H1 (cell line): ENCODE measurements around the gene SLC9A3. TPM values are rescaled to one million over a fixed set of nuclear protein-coding genes. Genes with fewer than 3 reads are reported as not detected.

ENCODE experiments used
- CTCF ChIA-PET: fragments of 300-600 bp; sonication (Branson Sonifier 250); formaldehyde crosslinking; loops from one replicate; lab custom pipeline; 2021; ENCODE audit not compliant: partially characterized antibody; lab: Charles Lee
- POLR2A ChIA-PET: fragments of 300-600 bp; sonication (Branson Sonifier 250); formaldehyde crosslinking; loops from one replicate; lab custom pipeline; 2021; ENCODE audit warnings: inconsistent platforms; ENCODE audit not compliant: partially characterized antibody; lab: Charles Lee
- DNase-seq, 2 experiments: peaks; one replicate each; pipeline versions ENCODE4 v3.0.0 to v3.0.0-alpha.2; 2010 to 2022; ENCODE audit warnings: low spot score in 2 of 2, low read depth in 1 of 2, mixed read lengths in 1 of 2
- FAIRE-seq: peaks from 2 replicates; lab custom pipeline; 2011; peaks lifted over from hg19 to GRCh38; lab: Jason Lieb, UNC
- H2AFZ ChIP-seq: 2 replicates; pipeline ENCODE4 v1.8.1; 2012; ENCODE audit warnings: low read length, inconsistent platforms
- H2AK5ac ChIP-seq: 2 replicates; pipeline ENCODE4 v1.6.1; 2013; ENCODE audit warnings: low read depth, low read length
- H2BK120ac ChIP-seq: replicated peaks from 2 replicates; pipeline ENCODE3; 2013; ENCODE audit warnings: low read depth, low read length, inconsistent platforms
- H2BK12ac ChIP-seq: 2 replicates; pipeline ENCODE4 v1.6.1; 2013; ENCODE audit warnings: low read depth, low read length
- H2BK15ac ChIP-seq: 2 replicates; pipeline ENCODE4 v1.6.1; 2013; ENCODE audit warnings: low read length
- H2BK20ac ChIP-seq: 2 replicates; pipeline ENCODE4 v1.6.1; 2013; ENCODE audit warnings: low read length
- H2BK5ac ChIP-seq: 2 replicates; pipeline ENCODE4 v1.6.1; 2013; ENCODE audit warnings: low read depth, low read length
- H3K14ac ChIP-seq: 2 replicates; pipeline ENCODE4 v1.6.1; 2013; ENCODE audit warnings: inconsistent platforms; ENCODE audit not compliant: insufficient read length
- H3K18ac ChIP-seq: 2 replicates; pipeline ENCODE4 v1.6.1; 2013; ENCODE audit warnings: low read length; ENCODE audit errors: extremely low read depth
- H3K23ac ChIP-seq: 2 replicates; pipeline ENCODE4 v1.6.1; 2013; ENCODE audit warnings: inconsistent platforms; ENCODE audit not compliant: insufficient read length
- H3K23me2 ChIP-seq: 2 replicates; pipeline ENCODE4 v1.6.1; 2013; ENCODE audit warnings: low read depth, low read length
- H3K27ac ChIP-seq: 2 replicates; pipeline ENCODE4 v1.6.1; 2011; ENCODE audit warnings: low read depth, low read length, inconsistent platforms
- H3K27me3 ChIP-seq, 4 experiments: replicated peaks in 1 of 4; 1 replicate in 1 of 4; 2 replicates in 3 of 4; pipeline versions ENCODE4 v1.6.1 to v1.8.1; 2011 to 2013; ENCODE audit warnings: low read length in 3 of 4, mild to moderate bottlenecking in 3 of 4, inconsistent platforms in 2 of 4, mixed read lengths in 2 of 4, moderate library complexity in 1 of 4; ENCODE audit not compliant: control insufficient read depth in 3 of 4, insufficient read depth in 3 of 4; ENCODE audit errors: extremely low read depth in 1 of 4
- H3K36me3 ChIP-seq, 4 experiments: 2 replicates each; pipeline versions ENCODE4 v1.6.1 to v1.8.1; 2011 to 2013; ENCODE audit warnings: mild to moderate bottlenecking in 4 of 4, low read length in 3 of 4, moderate library complexity in 2 of 4, control low read depth in 1 of 4, inconsistent platforms in 1 of 4; ENCODE audit not compliant: insufficient read depth in 4 of 4, control insufficient read depth in 2 of 4
- H3K4ac ChIP-seq: replicated peaks from 2 replicates; pipeline ENCODE3; 2013; ENCODE audit warnings: low read length, low read depth, mixed read lengths, inconsistent platforms; ENCODE audit not compliant: insufficient read length
- H3K4me1 ChIP-seq, 4 experiments: replicated peaks in 1 of 4; 1 replicate in 1 of 4; 2 replicates in 3 of 4; pipeline versions ENCODE4 v1.6.1 to v1.8.1; 2011 to 2013; ENCODE audit warnings: low read length in 3 of 4, inconsistent platforms in 2 of 4, mixed read lengths in 1 of 4; ENCODE audit not compliant: insufficient read depth in 4 of 4, control insufficient read depth in 3 of 4
- H3K4me2 ChIP-seq, 2 experiments: 2 replicates each; pipeline versions ENCODE4 v1.6.1 to v1.8.1; 2011 to 2013; ENCODE audit warnings: low read depth in 2 of 2, low read length in 2 of 2, control low read depth in 1 of 2, inconsistent platforms in 1 of 2, mild to moderate bottlenecking in 1 of 2; ENCODE audit not compliant: insufficient read depth in 1 of 2
- H3K4me3 ChIP-seq, 4 experiments: fragments of 200-600, 300-600 bp in 1 of 4; sonication (generic), shearing (Covaris generic), sonication (Bioruptor Twin) in 1 of 4; 2 replicates each; pipeline versions ENCODE4 v1.5.1 to v1.8.1; 2011 to 2016; ENCODE audit warnings: low read length in 4 of 4, low read depth in 3 of 4, control low read depth in 2 of 4, inconsistent platforms in 2 of 4, mild to moderate bottlenecking in 2 of 4, mixed read lengths in 1 of 4, moderate library complexity in 1 of 4; ENCODE audit not compliant: insufficient read depth in 2 of 4; ENCODE audit errors: extremely low read depth in 1 of 4
- H3K56ac ChIP-seq: replicated peaks from 2 replicates; pipeline ENCODE3; 2013; ENCODE audit warnings: low read depth, mild to moderate bottlenecking, mixed read lengths, low read length, inconsistent platforms; ENCODE audit not compliant: insufficient read length
- H3K79me1 ChIP-seq: 2 replicates; pipeline ENCODE4 v1.6.1; 2013; ENCODE audit warnings: low read depth, low read length, control low read depth
- H3K79me2 ChIP-seq, 2 experiments: 2 replicates each; pipeline versions ENCODE4 v1.6.1 to v1.8.1; 2012 to 2013; ENCODE audit warnings: low read length in 2 of 2, mild to moderate bottlenecking in 2 of 2, inconsistent platforms in 1 of 2; ENCODE audit not compliant: insufficient read depth in 2 of 2, control insufficient read depth in 1 of 2
- H3K9ac ChIP-seq, 4 experiments: replicated peaks in 1 of 4; 1 replicate in 1 of 4; 2 replicates in 3 of 4; pipeline versions ENCODE4 v1.6.1 to v1.8.1; 2011 to 2013; ENCODE audit warnings: low read depth in 3 of 4, low read length in 3 of 4, control low read depth in 2 of 4, mild to moderate bottlenecking in 2 of 4, moderate library complexity in 2 of 4, inconsistent platforms in 1 of 4; ENCODE audit errors: extremely low read depth in 1 of 4
- H3K9me3 ChIP-seq, 2 experiments: 2 replicates each; pipeline versions ENCODE4 v1.6.1 to v1.8.1; 2012 to 2013; ENCODE audit warnings: mild to moderate bottlenecking in 2 of 2, moderate library complexity in 2 of 2, control low read depth in 1 of 2, inconsistent platforms in 1 of 2, low read depth in 1 of 2, low read length in 1 of 2, mixed read lengths in 1 of 2; ENCODE audit not compliant: insufficient read depth in 2 of 2
- H4K20me1 ChIP-seq, 2 experiments: replicated peaks in 1 of 2; 2 replicates each; pipeline versions ENCODE3 to v1.8.1; 2011 to 2013; ENCODE audit warnings: inconsistent platforms in 2 of 2, low read length in 2 of 2, mild to moderate bottlenecking in 1 of 2; ENCODE audit not compliant: insufficient read depth in 2 of 2, control insufficient read depth in 1 of 2
- H4K5ac ChIP-seq: 2 replicates; pipeline ENCODE4 v1.6.1; 2013; ENCODE audit warnings: low read length, low read depth, mixed read lengths, inconsistent platforms; ENCODE audit not compliant: insufficient read length
- H4K8ac ChIP-seq: 2 replicates; pipeline ENCODE4 v1.8.0; 2013; ENCODE audit warnings: mild to moderate bottlenecking, moderate library complexity, low read length, inconsistent platforms; ENCODE audit not compliant: insufficient read depth; ENCODE audit errors: extremely low read depth
- H4K91ac ChIP-seq: replicated peaks from 2 replicates; pipeline ENCODE3; 2013; ENCODE audit warnings: low read length, mixed read lengths, inconsistent platforms; ENCODE audit not compliant: insufficient read length
- BRCA1 ChIP-seq: IDR thresholded peaks from 2 replicates; pipeline ENCODE4 v1.6.1; 2012; ENCODE audit warnings: low read depth, low read length, improper control_type of control experiment
- GTF2F1 ChIP-seq: IDR thresholded peaks from 2 replicates; pipeline ENCODE4 v1.6.1; 2012; ENCODE audit warnings: low read depth, low read length, improper control_type of control experiment, borderline replicate concordance
- KDM5A ChIP-seq: fragments of 200-600 bp; IDR thresholded peaks from 2 replicates; pipeline ENCODE4 v1.7.1; 2012; ENCODE audit warnings: mild to moderate bottlenecking, low read length, inconsistent platforms, mixed read lengths
- SP2 ChIP-seq: IDR thresholded peaks from 2 replicates; pipeline ENCODE4 v1.6.1; 2012; ENCODE audit warnings: mild to moderate bottlenecking, low read length, inconsistent platforms
- SP4 ChIP-seq: IDR thresholded peaks from 2 replicates; pipeline ENCODE4 v1.6.1; 2012; ENCODE audit warnings: low read length, inconsistent platforms
- WGBS, 2 experiments: shearing (Covaris generic) in 1 of 2; methylation state at CpG; one replicate each; pipeline versions ENCODE4 v1.1.6 to v1.1.7; 2013 to 2015; ENCODE audit warnings: low lambda C conversion rate in 2 of 2, mixed read lengths in 2 of 2, inconsistent platforms in 1 of 2, low coverage in 1 of 2, missing lambda C conversion rate in 1 of 2; ENCODE audit not compliant: insufficient replicate concordance in 2 of 2, insufficient coverage in 1 of 2, insufficient read length in 1 of 2; ENCODE audit errors: extremely low coverage in 1 of 2, missing lambda C conversion rate in 1 of 2; 5-methylcytosine and 5-hydroxymethylcytosine counted together
- polyA plus RNA-seq, 7 experiments: library from polyadenylated mRNA; depleted of rRNA in 3 of 7; stranded (reverse) in 5 of 7; unstranded in 2 of 7; fragments of >200 nt in 5 of 7; fragments of 200-250 nt in 2 of 7; gene quantifications; 1 replicate in 5 of 7; 2 replicates in 1 of 7; 4 replicates in 1 of 7; pipeline versions ENCODE4 v1.2.1 to v1.2.3, GENCODE V29; 2011 to 2013; ENCODE audit warnings: missing spikeins in 2 of 7, mixed read lengths in 2 of 7
- total RNA-seq: library from RNA; stranded (reverse); fragmentation: NEBNext Ultra II Directional; extraction: Animal tissue kit (Norgen Biotek cat#: 25700); gene quantifications from 2 replicates; pipeline ENCODE4 v1.2.1, GENCODE V29; 2021

SLC9A3 gene
- total and polyA plus RNA-seq, 2 of the 8 experiments (the other 6 are each of a cell fraction or from before 2014, with no cell fraction given) = 0.95 to 1.0 TPM

DNA sequence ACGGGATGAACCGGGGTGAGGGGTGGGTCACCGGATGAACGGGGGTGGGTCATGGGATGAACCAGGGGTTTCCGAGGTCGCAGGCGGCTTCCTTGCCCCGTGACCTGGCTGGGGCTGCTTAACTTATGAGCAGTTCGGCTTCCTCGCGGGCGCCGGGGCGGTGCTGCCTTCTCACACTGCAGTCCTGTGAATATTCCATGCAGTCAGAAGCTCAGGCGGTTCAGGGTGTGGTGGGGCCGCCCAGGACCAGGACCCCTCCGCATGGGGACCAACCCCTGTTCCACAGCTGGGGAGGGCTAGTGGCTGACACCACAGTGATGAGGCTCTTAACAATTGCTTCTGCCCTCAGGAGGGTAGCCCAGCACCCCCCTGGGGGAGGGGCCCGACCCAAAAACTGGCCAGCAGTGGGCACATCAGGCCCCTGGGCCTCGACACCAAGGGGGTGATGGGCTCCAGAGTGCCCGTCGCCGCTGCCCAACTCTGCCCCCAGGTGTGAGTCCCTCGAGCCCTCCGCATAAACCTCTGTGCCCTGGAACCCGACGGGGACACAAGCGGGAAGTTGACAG lies 30.9 kb upstream of the SLC9A3 start:
- Histone ChIP-seq H3K4me1 (0 out of 7 replicates have a peak, but pooled peaks cover 0 to 3% (median 0%) of the 10 kb centered on the region in 4 experiments), H3K4me3 (no peak overlapping the region), H3K23ac (no peak overlapping the region), H3K18ac (no peak overlapping the region), H4K91ac (no peak overlapping the region), H3K9me3 (no peaks in the 10 kb centered on the region), H2AK5ac (no peak overlapping the region), H2AFZ (no peak overlapping the region), H3K27me3 (peaks cover 0 to 6% (median under 1%) of the 10 kb centered on the region in 4 experiments; a peak in 1 of 7 replicates), H3K14ac (no peak overlapping the region), H2BK15ac (no peak overlapping the region), H3K23me2 (peaks cover 2% of the 10 kb centered on the region; the same call in 1 of the 2 replicates), H4K5ac (no peak overlapping the region), H3K79me2 (no peaks in the 10 kb centered on the region), H2BK20ac (no peak overlapping the region), H3K27ac (no peak overlapping the region), H4K8ac (no peak overlapping the region), H3K36me3 (no peaks in the 10 kb centered on the region), H4K20me1 (no peaks in the 10 kb centered on the region), H2BK12ac (no peak overlapping the region), H2BK5ac (no peak overlapping the region), H2BK120ac (no peak overlapping the region), H3K4ac (no peak overlapping the region), H3K56ac (no peak overlapping the region), H3K79me1 (no peaks in the 10 kb centered on the region), H3K4me2 (no peak overlapping the region), H3K9ac (no peak overlapping the region)
- WGBS, 2 experiments = 93% methylated on average over 11 of the region's 27 CpGs; no CpG with 5 or more reads in 1 of the 2 experiments
- FAIRE-seq (no peak), DNase-seq (no peak)
- ChIA-PET CTCF (interaction anchor here (1.8 kb wide), 1 partner anchor 114 kb away, joined by 3 read pairs; no protein-coding TSS in a partner anchor), POLR2A (no interaction called here)
- TF ChIP-seq BRCA1 (no peak), KDM5A (no peak), GTF2F1 (no peak), SP4 (no peak), SP2 (no peak)
